IPS DF 4.7 (cell line): ENCODE measurements around the gene LRAT.

Experiments used
- DNase-seq: peaks from one replicate; pipeline ENCODE4 v3.0.0-alpha.2; 2013; ENCODE audit warnings: low spot score; ENCODE audit errors: extremely low read depth

The LRAT gene

GRCh38 chr4:154760895-154761294, 17.1 kb downstream of the LRAT start:
- no peak for DNase-seq

GRCh38 chr4:154778264-154778663, 34.5 kb downstream of the LRAT start:
- no peak for DNase-seq

DNA sequence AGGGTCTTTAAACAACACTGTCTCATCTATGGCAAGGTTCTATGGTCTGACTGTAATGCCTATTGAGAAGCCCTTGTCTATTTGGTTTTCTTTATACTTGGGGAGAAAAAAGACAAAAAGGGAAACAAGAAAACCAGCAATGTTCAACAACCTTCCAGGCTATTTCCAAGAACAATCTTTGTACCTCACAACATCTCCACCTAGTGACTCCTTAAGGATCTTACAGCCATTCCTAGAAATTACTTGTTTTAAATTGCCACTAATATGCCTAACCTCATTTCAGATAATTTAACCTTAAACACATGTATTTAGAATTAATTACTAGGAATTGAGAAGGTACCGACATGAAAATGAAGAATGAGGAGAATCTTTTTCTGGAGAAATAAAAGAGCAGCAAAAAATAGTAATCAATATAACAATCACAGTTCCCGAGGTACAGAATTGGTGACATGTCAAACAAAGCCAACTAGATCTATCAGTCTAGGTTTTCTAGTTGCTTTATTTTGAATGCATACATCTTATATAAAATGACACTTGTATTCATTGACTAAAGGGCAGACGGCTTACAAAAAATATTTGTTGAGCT, 35.7 kb downstream of the LRAT start:
- peak; percentile 11 for DNase-seq

DNA sequence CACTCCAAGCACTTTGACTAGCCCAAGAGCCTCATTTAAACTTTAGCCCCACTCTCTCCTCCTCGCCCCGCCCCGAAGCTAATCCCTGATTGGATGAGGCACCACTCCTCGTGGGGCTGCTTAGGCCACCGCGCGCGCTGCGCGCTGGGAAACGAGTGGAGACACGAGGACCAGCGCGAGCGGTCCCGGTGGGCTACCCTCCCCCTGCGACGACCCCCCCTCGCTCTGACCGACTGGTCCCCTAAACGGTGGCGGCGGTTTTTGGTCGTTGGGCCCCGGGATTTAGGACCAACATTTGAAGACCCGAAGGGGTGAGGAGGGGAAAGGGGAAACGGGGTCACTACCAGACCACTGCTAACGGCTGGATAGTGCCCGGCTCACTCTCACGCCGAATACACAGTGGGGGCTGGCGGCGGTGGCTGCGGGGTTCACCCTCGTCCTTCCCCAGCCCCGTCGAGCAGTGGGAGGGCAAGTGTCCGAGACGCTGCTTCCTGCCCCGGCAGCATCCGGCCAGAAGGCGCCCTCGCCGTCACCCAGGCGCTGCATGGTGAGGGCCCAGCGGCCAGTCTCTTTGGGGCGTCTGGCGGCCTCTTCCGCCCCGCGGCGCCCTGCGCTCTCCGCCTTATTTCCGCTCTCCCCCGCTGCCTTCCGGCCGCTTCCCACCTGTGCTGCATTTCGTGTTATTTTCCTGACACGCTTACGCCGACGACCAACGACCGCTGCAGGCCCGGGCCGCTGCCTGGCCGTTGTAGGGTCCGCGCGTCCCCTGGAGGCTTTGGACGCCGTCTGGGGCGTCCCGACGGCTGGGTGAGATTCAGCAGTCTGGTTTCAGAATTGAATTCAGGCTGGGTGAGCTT, 37.6 kb downstream of the LRAT start, which contains the start of gene RBM46:
RBM46 (plus strand) TSS at position 147 of the 857 bp plus-strand sequence. CDS start 15,481 bp downstream, outside the sequence.
- no peak for DNase-seq

DNA sequence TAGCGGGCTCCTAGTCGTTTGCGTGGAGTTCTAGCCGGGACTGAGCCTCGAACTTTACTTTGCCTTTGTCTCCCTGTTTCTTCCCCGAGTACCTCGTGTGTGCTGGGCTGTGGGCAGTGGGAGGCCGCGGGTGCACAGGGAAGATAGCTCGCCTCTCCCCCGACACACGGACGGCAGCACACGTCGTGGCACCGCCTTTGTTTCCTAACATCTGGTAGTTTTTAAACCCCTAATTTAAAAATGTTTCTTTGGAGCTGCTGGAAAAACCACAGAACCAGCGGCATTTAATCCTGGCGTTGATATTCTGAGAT, 38.1 kb downstream of the LRAT start:
- no peak for DNase-seq
